Raji (cell line): Measurements from ENCODE around the gene UBXN11.

Experiments
- POLR2A ChIP-seq: IDR thresholded peaks from 2 replicates; pipeline ENCODE4 v1.6.1; 2011; ENCODE audit warnings: low read depth, low read length, control low read depth; ENCODE audit not compliant: insufficient read depth

UBXN11 gene

GRCh38 chr1:26321315-26322041 is 15.0 kb upstream of the UBXN11 start:
- peak; percentile 24 for TF ChIP-seq POLR2A

- no peak; the same call in 1 of the 2 replicates for TF ChIP-seq POLR2A
These were observed 14.5 kb upstream of the UBXN11 start for GRCh38 chr1:26320896-26321295.

- TF ChIP-seq POLR2A = no peak
These were observed 12.1 kb upstream of the UBXN11 start for GRCh38 chr1:26318338-26319064.

GRCh38 chr1:26317612-26318337 is 11.3 kb upstream of the UBXN11 start, which contains the start of gene CD52:
TSS of gene CD52 (plus strand) at chr1:26317958. CDS start at chr1:26318018, 60 bp downstream.
- peak; percentile 94 for TF ChIP-seq POLR2A

GRCh38 chr1:26317146-26317545 is 10.7 kb upstream of the UBXN11 start:
- TF ChIP-seq POLR2A = no peak

GRCh38 chr1:26315874-26316850 is 9.7 kb upstream of the UBXN11 start:
- TF ChIP-seq POLR2A = peak; percentile 17; the same call in 1 of the 2 replicates

- TF ChIP-seq POLR2A = no peak
These were observed 8.1 kb upstream of the UBXN11 start for GRCh38 chr1:26314501-26314900.

- peak; percentile 56 for TF ChIP-seq POLR2A
These were observed 936 bp upstream of the UBXN11 start for GRCh38 chr1:26307363-26307781.

GRCh38 chr1:26305667-26306289 is 658 bp downstream of the UBXN11 start:
- no peak for TF ChIP-seq POLR2A

GRCh38 chr1:26302733-26303405 is 3.6 kb downstream of the UBXN11 start:
- TF ChIP-seq POLR2A = no peak

GRCh38 chr1:26300578-26301275 is 5.7 kb downstream of the UBXN11 start:
- no peak for TF ChIP-seq POLR2A

- no peak for TF ChIP-seq POLR2A
These were observed 8.7 kb downstream of the UBXN11 start for GRCh38 chr1:26297791-26298124.
